ENCODE measurements around the gene ZNF281.
A peak's percentile ranks its signal among the peaks of the same experiment; 100 is the strongest.
"Not testable (repeated sequence)": the region's sequence is repeated elsewhere in the genome, so short reads cannot be mapped to it uniquely, and the experiment has no call there.

The ZNF281 gene

DNA sequence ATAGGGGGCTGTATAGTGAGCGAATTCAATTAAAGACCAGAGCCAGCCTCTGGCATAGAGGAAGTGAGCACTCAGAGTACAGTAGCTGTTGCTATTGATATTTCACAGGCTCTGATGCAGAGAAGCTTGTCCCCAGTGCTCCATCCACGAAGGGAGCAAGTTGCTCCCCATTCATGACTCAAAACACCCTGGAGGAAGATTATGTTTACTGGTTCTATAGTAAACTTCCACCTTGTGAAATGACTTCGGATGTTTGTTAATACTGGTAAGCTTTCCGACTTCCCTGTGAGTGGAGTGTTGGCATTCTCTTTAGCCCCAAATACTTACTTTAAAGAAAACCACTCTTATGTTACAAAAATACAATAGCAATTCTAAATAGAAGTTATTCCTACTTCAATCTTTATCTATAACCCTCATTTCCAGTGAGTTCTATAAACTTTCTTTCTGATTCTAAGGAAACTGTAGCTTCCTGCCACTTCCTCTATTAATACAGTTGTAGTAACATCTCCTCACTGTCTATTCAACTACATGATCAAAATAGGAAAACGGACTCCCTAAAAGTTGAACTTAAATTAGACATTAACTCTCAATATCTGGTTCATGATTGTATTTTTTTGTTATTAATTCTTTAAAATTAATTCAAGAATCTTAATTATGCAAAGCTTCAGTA lies 46.4 kb downstream of the ZNF281 start:
- no peak for DNase-seq

DNA sequence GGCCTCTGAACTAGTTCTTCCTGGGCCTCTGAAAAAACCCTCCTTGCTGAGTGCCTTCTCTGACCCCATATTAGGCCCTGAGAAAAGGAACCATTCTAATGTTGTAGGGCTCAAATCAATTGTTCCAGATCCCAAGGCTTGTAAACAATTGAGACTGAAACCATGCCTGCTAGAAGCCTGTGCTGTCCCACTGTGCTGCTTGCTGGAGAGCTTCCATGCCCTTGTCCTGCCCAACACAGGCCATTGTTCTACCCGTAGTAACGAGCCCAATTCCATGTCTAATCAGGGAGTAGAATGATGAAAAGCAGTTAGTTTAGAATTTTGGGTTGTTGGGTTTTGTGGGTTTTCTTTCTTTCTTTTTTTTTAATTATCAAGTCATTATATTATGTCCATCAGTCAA lies 47.4 kb downstream of the ZNF281 start:
- no peak for DNase-seq

DNA sequence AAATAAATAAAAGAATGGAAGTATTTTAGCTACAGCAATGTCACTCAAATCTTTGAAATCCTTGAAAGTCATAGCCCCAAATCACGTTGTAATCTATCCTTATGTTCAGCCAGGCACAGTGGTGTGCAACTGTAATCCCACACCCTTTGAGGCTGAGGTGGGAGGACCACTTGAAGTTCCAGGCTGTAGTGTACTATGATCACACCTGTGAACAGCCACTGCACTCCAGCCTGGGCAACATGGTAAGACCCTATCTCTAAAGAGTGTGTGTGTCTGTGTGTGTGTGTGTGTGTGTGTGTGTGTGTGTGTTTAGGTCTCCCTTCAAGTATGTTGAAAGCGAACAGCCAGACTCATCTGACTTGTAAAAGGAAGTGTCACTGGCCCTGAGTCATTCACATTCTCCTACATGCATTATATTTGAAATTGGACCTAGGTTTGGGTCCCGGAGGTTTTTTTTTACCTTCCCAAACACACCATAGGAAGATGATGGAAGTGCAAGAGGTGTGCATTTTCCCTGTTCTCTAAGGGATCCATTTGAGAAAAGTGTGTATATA lies 50.1 kb downstream of the ZNF281 start:
- peak; percentile 81 for DNase-seq

DNA sequence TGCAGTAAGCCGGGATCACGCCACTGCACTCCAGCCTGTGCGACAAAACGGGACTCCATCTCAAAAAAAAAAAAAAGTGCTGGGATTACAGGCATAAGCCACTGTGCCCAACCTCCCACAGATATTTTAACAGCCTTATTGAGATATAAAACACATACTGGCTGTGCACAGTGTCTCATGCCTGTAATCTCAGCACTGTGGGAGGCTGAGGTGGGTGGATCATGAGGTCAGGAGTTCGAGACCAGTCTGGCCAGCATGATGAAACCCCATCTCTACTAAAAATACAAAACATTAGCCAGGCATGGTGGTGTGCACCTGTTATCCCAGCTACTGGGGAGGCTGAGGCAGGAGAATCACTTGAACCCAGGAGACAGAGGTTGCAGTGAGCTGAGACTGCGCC lies 51.9 kb downstream of the ZNF281 start:
- not testable (repeated sequence) for DNase-seq

DNA sequence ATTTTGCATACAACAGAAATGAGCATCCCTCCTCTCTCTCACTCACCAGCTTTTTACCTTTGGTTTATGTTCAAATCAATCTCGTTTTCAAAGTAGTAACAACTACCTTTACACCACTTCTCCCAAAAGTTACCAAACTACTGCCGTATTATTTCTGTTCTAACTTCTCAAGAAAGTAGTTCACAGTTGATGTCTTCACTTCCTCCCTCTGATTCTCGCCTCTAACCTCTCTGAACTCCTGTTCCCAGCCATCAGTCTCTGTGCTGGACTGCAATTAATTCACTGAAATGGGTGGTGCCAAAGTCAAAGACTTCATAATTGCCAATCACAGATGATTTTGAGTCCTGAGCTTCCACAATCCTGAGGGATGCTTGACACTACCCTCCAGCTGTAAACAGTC lies 54.0 kb downstream of the ZNF281 start:
- DNase-seq = no peak
